T-cell (primary cell): ENCODE results near the gene GCK. TPM values are rescaled to one million over a fixed set of nuclear protein-coding genes. Genes with fewer than 3 reads are reported as not detected.

Experiments
- ATAC-seq, 4 experiments: fragments of 200-7000 bp in 3 of 4; fragments of 150-1000 bp in 1 of 4; cut with Tn5 transposase; replicated peaks in 1 of 4; 1 replicate in 3 of 4; 2 replicates in 1 of 4; pipeline ENCODE4 v1.10.0; 2021; ENCODE audit warnings: moderate library complexity in 3 of 4, mild to moderate bottlenecking in 2 of 4, moderate number of reproducible peaks in 1 of 4
- CTCF ChIA-PET, 2 donors: fragments of 300-600 bp; sonication (Branson Sonifier 250); formaldehyde crosslinking; loops; one replicate each; lab custom pipeline; 2022; ENCODE audit warnings: antibody characterized with exemption in 2 of 2; lab: Charles Lee
- POLR2A ChIA-PET, 2 donors: fragments of 300-600 bp; sonication (Branson Sonifier 250); formaldehyde crosslinking; loops; one replicate each; lab custom pipeline; 2022; ENCODE audit warnings: antibody characterized with exemption in 2 of 2; lab: Charles Lee
- DNase-seq, 35 experiments: peaks; one replicate each; pipeline versions ENCODE4 v3.0.0 to v3.0.0-alpha.2; 2013 to 2023
- H3K27ac ChIP-seq: one replicate; pipeline ENCODE4 v1.5.1; 2013; ENCODE audit warnings: low read length
- H3K27me3 ChIP-seq, 2 experiments: replicated peaks in 1 of 2; 1 replicate in 1 of 2; 2 replicates in 1 of 2; pipeline versions ENCODE4 v1.6.1 to v1.7.0; 2013; ENCODE audit warnings: low read length in 1 of 2, mixed read lengths in 1 of 2; ENCODE audit not compliant: control insufficient read depth in 2 of 2, insufficient read depth in 2 of 2; ENCODE audit errors: extremely low read depth in 1 of 2
- H3K36me3 ChIP-seq, 2 donors: 1 replicate in 1 of 2; 2 replicates in 1 of 2; pipeline versions ENCODE4 v1.6.1 to v1.7.0; 2013; ENCODE audit warnings: low read length in 1 of 2; ENCODE audit not compliant: control insufficient read depth in 2 of 2, insufficient read depth in 1 of 2; ENCODE audit errors: extremely low read depth in 1 of 2
- H3K4me1 ChIP-seq, 2 experiments: 1 replicate in 1 of 2; 2 replicates in 1 of 2; pipeline versions ENCODE4 v1.6.1 to v1.7.0; 2013; ENCODE audit warnings: low read length in 2 of 2, mixed read lengths in 1 of 2; ENCODE audit not compliant: insufficient read depth in 2 of 2, control insufficient read depth in 1 of 2; ENCODE audit errors: extremely low read depth in 1 of 2
- H3K4me3 ChIP-seq, 2 donors: 1 replicate in 1 of 2; 2 replicates in 1 of 2; pipeline versions ENCODE4 v1.5.1 to v1.7.0; 2013; ENCODE audit warnings: mild to moderate bottlenecking in 2 of 2, low read length in 1 of 2, moderate library complexity in 1 of 2; ENCODE audit not compliant: control insufficient read depth in 1 of 2; ENCODE audit errors: extremely low read depth in 1 of 2
- H3K9me3 ChIP-seq: 2 replicates; pipeline ENCODE4 v1.7.0; 2013
- H3K27ac Mint-ChIP-seq, 2 donors: one replicate each; pipeline ENCODE4 v1.8.0; 2020 to 2021; ENCODE audit warnings: mild to moderate bottlenecking in 2 of 2, mixed read lengths in 2 of 2
- H3K27me3 Mint-ChIP-seq, 2 donors: one replicate each; pipeline ENCODE4 v1.8.0; 2021 to 2022; ENCODE audit warnings: mixed read lengths in 2 of 2
- H3K36me3 Mint-ChIP-seq: one replicate; pipeline ENCODE4 v1.8.0; 2021; ENCODE audit warnings: mixed read lengths
- H3K4me1 Mint-ChIP-seq, 3 donors: one replicate each; pipeline ENCODE4 v1.8.0; 2020 to 2022; ENCODE audit warnings: mixed read lengths in 3 of 3, mild to moderate bottlenecking in 1 of 3
- H3K4me3 Mint-ChIP-seq, 3 donors: one replicate each; pipeline ENCODE4 v1.8.0; 2020 to 2022; ENCODE audit warnings: mild to moderate bottlenecking in 3 of 3, mixed read lengths in 3 of 3, moderate library complexity in 3 of 3
- H3K9me3 Mint-ChIP-seq, 3 donors: one replicate each; pipeline ENCODE4 v1.8.0; 2020 to 2022; ENCODE audit warnings: mixed read lengths in 3 of 3
- WGBS: methylation state at CpG from one replicate; pipeline ENCODE4 v1.1.5; 2013; ENCODE audit warnings: missing lambda C conversion rate; ENCODE audit not compliant: insufficient coverage; 5-methylcytosine and 5-hydroxymethylcytosine counted together
- total RNA-seq, 35 experiments: library from RNA in 6 of 35; stranded (reverse) in 6 of 35; fragments of 120-200 nt in 1 of 35; gene quantifications; one replicate each; pipeline versions ENCODE4 v1.2.1 to v1.2.4 and lab custom pipeline; 2013 to 2026

GCK gene
- total RNA-seq, 5 donors from 2014 or later (not counting 1 experiment from before 2014, with no cell fraction given), result 0.28 to 0.82 (median 0.43) TPM; not detected in 1

DNA sequence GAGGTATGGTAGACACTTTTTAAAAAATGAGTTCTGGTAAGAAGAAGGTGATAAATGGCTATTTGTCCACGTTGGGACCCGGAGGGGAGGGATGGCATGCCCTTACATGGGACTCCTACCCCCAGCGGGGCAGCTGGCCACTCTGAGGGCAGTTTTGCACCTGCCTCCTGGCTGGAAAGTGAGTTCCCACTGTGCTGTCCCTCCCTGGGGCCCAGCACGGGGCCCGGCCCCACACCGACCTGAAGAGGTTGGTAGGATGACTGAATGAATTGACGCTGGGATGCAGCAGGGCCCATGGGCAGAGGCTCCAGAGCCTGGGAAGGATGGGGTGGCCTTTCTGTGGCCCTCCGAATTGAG, 85.7 kb downstream of the GCK start:
- peak overlapping the region; percentile 36 to 39 for H3K27ac Mint-ChIP-seq
- WGBS, result 95% methylated on average over 8 of the region's 8 CpGs
- peaks cover 0 to 30% of the 10 kb centered on the region in 2 donors for H3K27me3 Mint-ChIP-seq
- Histone ChIP-seq H3K27me3 (peaks cover 0 to 53% of the 10 kb centered on the region in 2 experiments), H3K9me3 (no peaks in the 10 kb centered on the region), H3K27ac (no peak overlapping the region), H3K4me3 (no peak overlapping the region), H3K36me3 (peaks cover 0 to 6% of the 10 kb centered on the region in 2 donors), H3K4me1 (peaks cover 5 to 22% of the 10 kb centered on the region in 2 experiments)
- H3K4me3 Mint-ChIP-seq, result peak overlapping the region; percentile 59 to 79 (median 72)
- H3K9me3 Mint-ChIP-seq, result no peaks in the 10 kb centered on the region
- H3K36me3 Mint-ChIP-seq, result no peaks in the 10 kb centered on the region
- peaks cover 14 to 22% (median 18%) of the 10 kb centered on the region in 3 donors for H3K4me1 Mint-ChIP-seq
- ATAC-seq (no peak), DNase-seq (no peak)
- CTCF ChIA-PET, result interaction anchor here in 1 of 2 donors (0.5 kb wide), 1 partner anchor 29 kb away, joined by 5 read pairs; no protein-coding TSS in a partner anchor
- POLR2A ChIA-PET, result no interaction called here

DNA sequence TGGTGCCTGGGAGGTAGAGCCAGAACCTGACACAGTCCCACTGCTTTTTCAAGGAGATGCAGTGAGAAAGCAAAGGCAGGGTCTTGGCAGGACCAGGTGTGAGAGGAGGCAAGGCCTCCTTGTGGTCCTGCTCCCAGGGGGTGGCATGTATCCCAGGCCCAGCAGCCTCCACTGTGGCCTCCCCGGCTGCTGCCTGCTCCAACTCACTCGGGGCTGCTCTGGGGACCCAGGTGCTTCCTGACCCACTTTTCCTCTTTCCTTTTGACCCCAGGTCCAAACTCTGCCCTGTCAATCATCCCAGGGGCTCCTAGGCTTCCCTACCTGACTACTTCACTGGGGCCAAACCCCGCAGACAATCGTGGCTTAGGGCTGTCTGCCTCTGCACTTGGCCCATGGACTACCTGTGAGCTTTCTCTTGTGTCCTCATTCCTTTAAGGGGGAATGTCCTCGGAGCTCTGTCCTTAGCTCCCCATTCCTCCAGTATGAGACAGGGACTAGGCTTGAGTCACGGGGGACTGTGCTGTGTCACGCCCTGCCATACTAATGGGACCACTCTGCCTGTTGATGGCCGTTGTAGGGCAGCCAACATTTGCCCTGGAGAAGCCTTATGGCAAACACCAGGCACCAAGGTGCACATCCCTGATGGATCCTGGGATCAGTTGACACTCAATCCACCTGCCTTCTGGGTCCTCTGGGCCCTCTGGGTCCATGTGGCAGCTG, 86.2 kb downstream of the GCK start:
- Histone ChIP-seq H3K27ac (no peak overlapping the region), H3K27me3 (peaks cover 0 to 52% of the 10 kb centered on the region in 2 experiments), H3K4me1 (peaks cover 5 to 22% of the 10 kb centered on the region in 2 experiments), H3K36me3 (peaks cover 0 to 3% of the 10 kb centered on the region in 2 donors), H3K9me3 (no peaks in the 10 kb centered on the region), H3K4me3 (no peak overlapping the region)
- CTCF ChIA-PET, result interaction anchor here in 1 of 2 donors (0.5 kb wide), 1 partner anchor 30 kb away, joined by 5 read pairs; no protein-coding TSS in a partner anchor
- Mint-ChIP-seq H3K36me3 (no peaks in the 10 kb centered on the region), H3K27me3 (peaks cover 0 to 30% of the 10 kb centered on the region in 2 donors), H3K9me3 (no peaks in the 10 kb centered on the region), H3K4me1 (peaks cover 14 to 22% (median 18%) of the 10 kb centered on the region in 3 donors), H3K4me3 (peak overlapping the region; percentile 59 to 79 (median 72)), H3K27ac (peak overlapping the region; percentile 36 to 39)
- DNase-seq (no peak), ATAC-seq (no peak)
- POLR2A ChIA-PET, result no interaction called here
- 69% methylated on average over 7 of the region's 8 CpGs for WGBS

DNA sequence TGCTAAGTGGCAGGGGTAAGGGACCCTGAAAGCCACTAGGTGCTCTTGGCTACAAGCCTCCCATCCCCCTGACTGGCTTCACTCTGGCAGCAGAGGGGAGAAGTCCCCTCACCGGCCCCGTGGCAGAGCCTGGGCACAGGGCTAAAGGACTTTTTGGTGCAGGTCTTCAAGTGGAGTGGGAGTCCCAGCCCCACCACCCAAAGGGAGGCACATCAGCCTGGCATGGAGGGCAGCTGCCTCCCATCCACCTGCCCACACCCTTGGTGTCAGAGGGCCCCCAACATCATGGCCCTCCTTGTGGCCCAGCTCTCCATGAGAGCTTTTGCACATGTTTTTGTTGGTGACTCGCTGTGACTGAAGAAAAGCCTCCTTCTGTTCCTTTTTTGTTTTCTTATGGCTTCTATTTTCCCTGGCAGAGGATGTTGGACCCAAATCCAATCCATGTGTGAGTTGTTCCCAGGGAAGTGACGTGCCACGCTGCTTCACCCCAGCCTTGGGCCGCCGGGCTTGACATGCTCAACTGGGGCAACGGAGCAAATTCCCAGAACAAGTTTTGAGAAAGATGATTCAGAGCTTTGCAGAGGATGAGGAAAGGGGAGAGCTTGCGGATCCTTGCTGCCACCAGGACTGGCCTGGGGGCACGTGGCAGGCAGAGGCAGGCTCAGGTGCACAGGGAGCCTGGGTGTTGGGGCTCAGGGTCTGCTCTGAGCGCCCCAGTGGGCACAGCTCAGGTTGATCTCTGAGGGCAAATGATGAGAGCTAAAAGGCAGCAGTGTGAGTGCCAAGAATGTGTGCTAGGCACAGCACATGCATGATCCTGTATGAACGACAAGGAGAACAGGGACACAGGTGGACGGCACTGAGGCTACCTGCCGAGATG, 87.0 kb downstream of the GCK start:
- WGBS, result 87% methylated on average over 11 of the region's 14 CpGs
- Histone ChIP-seq H3K9me3 (no peaks in the 10 kb centered on the region), H3K36me3 (peaks cover 0 to 3% of the 10 kb centered on the region in 2 donors), H3K27ac (no peak overlapping the region), H3K4me1 (peaks cover 5 to 22% of the 10 kb centered on the region in 2 experiments), H3K27me3 (peaks cover 0 to 48% of the 10 kb centered on the region in 2 experiments), H3K4me3 (no peak overlapping the region)
- Mint-ChIP-seq H3K27me3 (peaks cover 0 to 28% of the 10 kb centered on the region in 2 donors), H3K4me3 (peak overlapping the region; percentile 21 to 79 (median 22)), H3K27ac (no peak overlapping the region), H3K9me3 (no peaks in the 10 kb centered on the region), H3K4me1 (peaks cover 18 to 23% (median 21%) of the 10 kb centered on the region in 3 donors), H3K36me3 (no peaks in the 10 kb centered on the region)
- ATAC-seq (no peak), DNase-seq (no peak)
- CTCF ChIA-PET, result interaction anchor here in 1 of 2 donors (0.6 kb wide), 1 partner anchor 64 kb away, joined by 4 read pairs; no protein-coding TSS in a partner anchor
- POLR2A ChIA-PET, result no interaction called here

DNA sequence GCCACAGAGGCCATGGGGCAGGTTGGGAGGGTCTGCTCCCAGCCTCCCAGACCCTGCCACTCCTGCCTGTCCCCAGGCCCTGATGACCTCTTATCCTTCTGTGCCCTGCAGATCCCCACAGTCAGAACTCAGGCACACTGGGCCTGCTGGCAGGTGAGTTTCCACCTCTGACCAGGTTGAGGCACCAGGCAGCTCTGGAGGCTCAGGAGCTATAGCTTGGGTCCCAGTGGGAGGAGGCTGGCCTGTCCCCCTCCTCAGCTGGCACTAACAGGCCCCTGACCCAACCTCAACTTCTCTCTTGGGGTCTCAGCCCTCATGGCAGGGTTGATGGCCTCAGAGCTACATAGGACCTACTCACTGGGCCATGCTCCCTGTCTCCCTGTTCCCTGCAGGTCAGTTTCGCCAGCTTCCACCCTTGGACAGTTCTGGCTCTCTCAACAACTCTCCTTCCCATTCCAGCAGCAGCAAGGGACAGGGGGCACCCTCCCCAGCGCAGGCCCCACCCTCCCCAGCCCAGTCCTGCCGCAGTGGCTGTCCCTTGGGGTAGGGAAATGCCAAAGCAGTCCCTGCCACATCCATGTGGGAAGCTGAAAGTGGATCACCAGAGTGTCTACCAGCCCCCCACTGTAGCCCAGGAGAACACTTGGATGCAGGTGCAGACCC, 87.8 kb downstream of the GCK start:
- Histone ChIP-seq H3K4me1 (peaks cover 5 to 22% of the 10 kb centered on the region in 2 experiments), H3K36me3 (no peaks in the 10 kb centered on the region), H3K9me3 (no peaks in the 10 kb centered on the region), H3K4me3 (no peak overlapping the region), H3K27me3 (peaks cover 0 to 42% of the 10 kb centered on the region in 2 experiments), H3K27ac (no peak overlapping the region)
- 92% methylated on average over 2 of the region's 3 CpGs for WGBS
- Mint-ChIP-seq H3K27ac (no peak overlapping the region), H3K4me3 (no peak overlapping the region), H3K36me3 (no peaks in the 10 kb centered on the region), H3K9me3 (no peaks in the 10 kb centered on the region), H3K4me1 (peaks cover 18 to 30% (median 25%) of the 10 kb centered on the region in 3 donors), H3K27me3 (peaks cover 0 to 28% of the 10 kb centered on the region in 2 donors)
- ChIA-PET POLR2A (interaction anchor here in 1 of 2 donors (0.6 kb wide), 1 partner anchor 17 kb away, joined by 3 read pairs; no protein-coding TSS in a partner anchor), CTCF (no interaction called here)
- DNase-seq, result no peak
- no peak for ATAC-seq

DNA sequence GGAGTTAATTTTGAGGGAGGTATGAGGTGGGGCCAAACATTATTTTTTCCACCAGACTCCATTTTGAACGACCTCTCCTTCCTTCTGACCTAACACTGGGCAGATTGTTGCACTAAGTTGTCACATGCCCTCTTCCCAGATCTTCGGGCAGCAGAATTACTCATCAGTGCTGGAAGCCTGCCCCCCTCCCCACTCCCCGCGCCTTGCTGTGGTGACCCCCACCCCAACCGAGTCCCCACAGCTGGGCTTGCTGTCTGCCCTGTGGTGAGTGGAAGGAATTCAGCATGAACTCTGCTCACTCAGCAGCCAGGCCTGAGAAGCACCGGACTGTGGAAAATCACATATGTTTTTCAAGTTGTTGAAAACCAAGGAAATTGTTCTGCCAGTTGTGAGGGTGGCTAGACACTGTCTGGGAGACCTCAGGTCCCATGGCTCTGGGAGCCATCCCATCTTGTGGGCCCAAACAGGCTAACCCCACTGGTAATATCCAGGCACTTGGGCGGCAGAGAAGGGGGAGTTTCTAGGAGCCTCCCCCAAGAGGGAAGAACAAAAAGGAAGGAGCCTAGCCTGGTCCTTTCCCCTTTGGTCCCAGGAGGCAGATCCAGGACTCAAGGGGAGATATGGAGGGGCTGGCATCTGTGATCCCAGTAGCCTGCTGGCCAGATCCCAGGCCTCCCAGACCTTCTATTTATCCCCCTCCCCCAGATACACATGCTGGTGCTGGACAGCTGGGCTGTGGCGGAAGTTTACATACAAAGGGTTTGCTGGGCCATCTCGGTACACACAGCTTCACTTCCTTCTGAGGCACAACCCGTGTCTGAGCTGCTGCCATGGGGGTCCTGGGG, 88.6 kb downstream of the GCK start:
- ATAC-seq (no peak), DNase-seq (no peak)
- H3K4me3 ChIP-seq, result no peak overlapping the region
- Mint-ChIP-seq H3K36me3 (no peaks in the 10 kb centered on the region), H3K9me3 (no peaks in the 10 kb centered on the region), H3K27ac (no peak overlapping the region), H3K4me1 (peaks cover 14 to 24% (median 21%) of the 10 kb centered on the region in 3 donors), H3K27me3 (peaks cover 0 to 20% of the 10 kb centered on the region in 2 donors), H3K4me3 (no peak overlapping the region)
- 100% methylated on average over 1 of the region's 10 CpGs for WGBS
- no peaks in the 10 kb centered on the region for H3K36me3 ChIP-seq
- H3K27me3 ChIP-seq, result peaks cover 0 to 35% of the 10 kb centered on the region in 2 experiments
- ChIA-PET POLR2A (interaction anchor here in 1 of 2 donors (0.6 kb wide), 1 partner anchor 16 kb away, joined by 3 read pairs; no protein-coding TSS in a partner anchor), CTCF (no interaction called here)
- H3K9me3 ChIP-seq, result no peaks in the 10 kb centered on the region
- H3K27ac ChIP-seq, result no peak overlapping the region
- peaks cover 5 to 22% of the 10 kb centered on the region in 2 experiments for H3K4me1 ChIP-seq
